H9 (cell line): ENCODE data around the gene HNRNPU. TPM values are rescaled to one million over a fixed set of nuclear protein-coding genes. Genes with fewer than 3 reads are reported as not detected.

Source experiments
- DNase-seq: peaks from one replicate; pipeline ENCODE4 v3.0.0-alpha.2; 2017
- H2AFZ ChIP-seq: one replicate; pipeline ENCODE4 v1.6.1; 2013; ENCODE audit warnings: mild to moderate bottlenecking, low read length, control low read depth, moderate library complexity
- H2AK5ac ChIP-seq: 2 replicates; pipeline ENCODE4 v1.6.1; 2013; ENCODE audit warnings: low read length, control low read depth, mixed read lengths; ENCODE audit not compliant: insufficient read length
- H2BK120ac ChIP-seq: one replicate; pipeline ENCODE4 v1.6.1; 2013; ENCODE audit warnings: low read depth, mild to moderate bottlenecking, low read length, control low read depth, inconsistent platforms; ENCODE audit not compliant: poor library complexity, severe bottlenecking
- H2BK12ac ChIP-seq: 2 replicates; pipeline ENCODE4 v1.6.1; 2013; ENCODE audit warnings: low read length, control low read depth, mixed read lengths, low read depth; ENCODE audit not compliant: insufficient read length
- H2BK15ac ChIP-seq: 2 replicates; pipeline ENCODE4 v1.6.1; 2013; ENCODE audit warnings: low read depth, low read length, control low read depth
- H2BK20ac ChIP-seq: one replicate; pipeline ENCODE4 v1.6.1; 2013; ENCODE audit warnings: low read depth, mild to moderate bottlenecking, low read length, control low read depth, inconsistent platforms; ENCODE audit not compliant: poor library complexity, severe bottlenecking
- H2BK5ac ChIP-seq: 2 replicates; pipeline ENCODE4 v1.6.1; 2013; ENCODE audit warnings: low read length, control low read depth, mixed read lengths; ENCODE audit not compliant: insufficient read length
- H3K14ac ChIP-seq: 2 replicates; pipeline ENCODE4 v1.6.1; 2013; ENCODE audit warnings: low read length, control low read depth; ENCODE audit not compliant: insufficient read depth
- H3K18ac ChIP-seq: 2 replicates; pipeline ENCODE4 v1.6.1; 2013; ENCODE audit warnings: low read depth, mild to moderate bottlenecking, mixed read lengths, low read length, control low read depth; ENCODE audit not compliant: insufficient read length
- H3K23ac ChIP-seq: 2 replicates; pipeline ENCODE4 v1.6.1; 2013; ENCODE audit warnings: low read length, control low read depth, mixed read lengths, low read depth; ENCODE audit not compliant: insufficient read length
- H3K23me2 ChIP-seq: 2 replicates; pipeline ENCODE4 v1.6.1; 2013; ENCODE audit warnings: low read depth, mild to moderate bottlenecking, mixed read lengths, low read length, control low read depth; ENCODE audit not compliant: insufficient read length, poor library complexity, severe bottlenecking
- H3K27ac ChIP-seq: 2 replicates; pipeline ENCODE4 v1.5.1; 2013; ENCODE audit warnings: low read length, control low read depth, mixed read lengths, low read depth; ENCODE audit not compliant: insufficient read length
- H3K27me3 ChIP-seq: 2 replicates; pipeline ENCODE4 v1.6.1; 2013; ENCODE audit warnings: low read length, control low read depth, inconsistent platforms; ENCODE audit not compliant: insufficient read depth
- H3K4ac ChIP-seq: 2 replicates; pipeline ENCODE4 v1.6.1; 2013; ENCODE audit warnings: low read depth, mild to moderate bottlenecking, control low read depth, inconsistent platforms, low read length, moderate library complexity
- H3K4me1 ChIP-seq: 2 replicates; pipeline ENCODE4 v1.6.1; 2013; ENCODE audit warnings: low read length, control low read depth, inconsistent platforms; ENCODE audit not compliant: insufficient read depth
- H3K4me2 ChIP-seq: 2 replicates; pipeline ENCODE4 v1.6.1; 2013; ENCODE audit warnings: low read length, control low read depth, mixed read lengths; ENCODE audit not compliant: insufficient read length, insufficient read depth
- H3K56ac ChIP-seq: 2 replicates; pipeline ENCODE4 v1.6.1; 2013; ENCODE audit warnings: low read depth, mild to moderate bottlenecking, mixed read lengths, low read length, control low read depth; ENCODE audit not compliant: insufficient read length
- H3K79me1 ChIP-seq: 2 replicates; pipeline ENCODE4 v1.6.1; 2013; ENCODE audit warnings: low read depth, mild to moderate bottlenecking, moderate library complexity, low read length, control low read depth, inconsistent platforms; ENCODE audit not compliant: insufficient read depth, poor library complexity, severe bottlenecking
- H3K79me2 ChIP-seq: 2 replicates; pipeline ENCODE4 v1.6.1; 2013; ENCODE audit warnings: low read length, control low read depth, inconsistent platforms; ENCODE audit not compliant: insufficient read depth
- H3K9ac ChIP-seq: 2 replicates; pipeline ENCODE4 v1.6.1; 2013; ENCODE audit warnings: low read length, control low read depth, mixed read lengths; ENCODE audit not compliant: insufficient read length; ENCODE audit errors: extremely low read depth
- H3K9me3 ChIP-seq: one replicate; pipeline ENCODE4 v1.6.1; 2013; ENCODE audit warnings: low read depth, low read length, inconsistent platforms; ENCODE audit not compliant: control insufficient read depth
- H3T11ph ChIP-seq: one replicate; pipeline ENCODE4 v1.6.1; 2013; ENCODE audit warnings: mild to moderate bottlenecking, low read length, control low read depth, inconsistent platforms
- H4K20me1 ChIP-seq: one replicate; pipeline ENCODE4 v1.6.1; 2013; ENCODE audit not compliant: control insufficient read depth, insufficient read length, insufficient read depth
- H4K5ac ChIP-seq: 2 replicates; pipeline ENCODE4 v1.6.1; 2013; ENCODE audit warnings: low read depth, mild to moderate bottlenecking, mixed read lengths, low read length, control low read depth; ENCODE audit not compliant: insufficient read length
- H4K8ac ChIP-seq: replicated peaks from 2 replicates; pipeline ENCODE4 v1.6.1; 2013; ENCODE audit warnings: low read length, control low read depth, mixed read lengths, low read depth; ENCODE audit not compliant: insufficient read length
- H4K91ac ChIP-seq: 2 replicates; pipeline ENCODE4 v1.6.1; 2013; ENCODE audit warnings: low read depth, mild to moderate bottlenecking, moderate library complexity, mixed read lengths, low read length, control low read depth; ENCODE audit not compliant: insufficient read length
- H3K27ac Mint-ChIP-seq, 3 experiments: 2 replicates in 2 of 3; 3 replicates in 1 of 3; pipeline ENCODE4 v1.8.0; 2020 to 2021; ENCODE audit warnings: mixed read lengths in 3 of 3, mild to moderate bottlenecking in 1 of 3, moderate library complexity in 1 of 3
- H3K27me3 Mint-ChIP-seq: 2 replicates; pipeline ENCODE4 v1.8.0; 2021; ENCODE audit warnings: low read depth, mild to moderate bottlenecking, moderate library complexity, mixed read lengths
- H3K36me3 Mint-ChIP-seq, 3 experiments: 2 replicates in 2 of 3; 3 replicates in 1 of 3; pipeline ENCODE4 v1.8.0; 2020 to 2021; ENCODE audit warnings: low read depth in 3 of 3, mixed read lengths in 3 of 3; ENCODE audit not compliant: insufficient read depth in 1 of 3
- H3K4me1 Mint-ChIP-seq, 2 experiments: 2 replicates each; pipeline ENCODE4 v1.8.0; 2020; ENCODE audit warnings: mixed read lengths in 2 of 2
- H3K4me3 Mint-ChIP-seq, 2 experiments: 2 replicates in 1 of 2; 3 replicates in 1 of 2; pipeline ENCODE4 v1.8.0; 2020 to 2021; ENCODE audit warnings: mild to moderate bottlenecking in 2 of 2, mixed read lengths in 2 of 2, moderate library complexity in 1 of 2
- H3K9me3 Mint-ChIP-seq, 2 experiments: 2 replicates in 1 of 2; 3 replicates in 1 of 2; pipeline ENCODE4 v1.8.0; 2020; ENCODE audit warnings: mild to moderate bottlenecking in 2 of 2, mixed read lengths in 2 of 2, moderate library complexity in 1 of 2
- CTCF ChIP-seq: fragments of 200-600 bp; sonication (generic); conservative IDR thresholded peaks from 3 replicates; pipeline ENCODE4 v1.8.0; 2021; ENCODE audit warnings: antibody characterized with exemption, mild to moderate bottlenecking
- WGBS: extraction: QIAGEN DNeasy Blood & Tissue Kit; methylation state at CpG from one replicate; pipeline ENCODE4 v1.1.7; 2013; ENCODE audit warnings: missing lambda C conversion rate, low lambda C conversion rate, mixed read lengths; ENCODE audit not compliant: insufficient read length; ENCODE audit errors: extremely low coverage; 5-methylcytosine and 5-hydroxymethylcytosine counted together
- total RNA-seq: library from RNA; stranded (reverse); gene quantifications from 2 replicates; pipeline ENCODE4 v1.2.1, GENCODE V29; 2021

The HNRNPU gene
- total RNA-seq, 1 experiment from 2014 or later = 657 TPM

- H3K4me3 Mint-ChIP-seq = peak overlapping the region; percentile 60 to 78
Observed at GRCh38 chr1:244815600-244816099, 48.7 kb downstream of the HNRNPU start.

More at GRCh38 chr1:244815600-244816099, 48.7 kb downstream of the HNRNPU start:
- Mint-ChIP-seq H3K27ac (peak overlapping the region; percentile 83 to 96 (median 93)), H3K4me1 (peaks cover 32 to 38% of the 10 kb centered on the region in 2 experiments), H3K36me3 (peaks cover 0 to 8% (median 0%) of the 10 kb centered on the region in 3 experiments; a peak in 4 of 7 replicates), H3K9me3 (no peaks in the 10 kb centered on the region; a peak in 3 of 5 replicates), H3K27me3 (no peaks in the 10 kb centered on the region)
- Histone ChIP-seq H3K14ac (peak overlapping the region; percentile 77; the same call in 1 of the 2 replicates), H4K5ac (no peak overlapping the region), H2AK5ac (no peak overlapping the region), H2BK15ac (no peak overlapping the region), H2BK120ac (peak overlapping the region; percentile 99), H3K79me2 (peaks cover 15% of the 10 kb centered on the region; the same call in 1 of the 2 replicates), H2AFZ (no peak overlapping the region), H3K27ac (peak overlapping the region; percentile 77), H3K23me2 (peaks cover 4% of the 10 kb centered on the region), H3K9ac (peak overlapping the region; percentile 74), H3K4me1 (no peaks in the 10 kb centered on the region; the same call in 1 of the 2 replicates), H3K4me2 (peak overlapping the region; percentile 99), H2BK5ac (no peak overlapping the region), H3T11ph (peak overlapping the region; percentile 70), H2BK12ac (no peak overlapping the region), H3K9me3 (no peaks in the 10 kb centered on the region), H4K20me1 (no peaks in the 10 kb centered on the region), H3K27me3 (no peaks in the 10 kb centered on the region), H3K23ac (no peak overlapping the region), H2BK20ac (no peak overlapping the region), H3K56ac (no peak overlapping the region), H3K18ac (peak overlapping the region; percentile 0), H4K8ac (no peak overlapping the region), H3K79me1 (peaks cover 7% of the 10 kb centered on the region), H4K91ac (peak overlapping the region; percentile 9), H3K4ac (no peak overlapping the region; the same call in 1 of the 2 replicates)
- DNase-seq = peak; percentile 82
- no CpG with 5 or more reads among the region's 15 CpGs for WGBS
- TF ChIP-seq CTCF = no peak
